ENCODE measurements around the gene NRCAM. TPM values are rescaled to one million over a fixed set of nuclear protein-coding genes. Genes with fewer than 3 reads are reported as not detected.

Gene NRCAM
- total RNA-seq, 5 donors from 2014 or later (not counting 1 experiment from before 2014, with no cell fraction given): 3.1 to 10.7 (median 5.0) TPM

- Mint-ChIP-seq H3K36me3 (no peaks in the 10 kb centered on the region), H3K27me3 (peaks cover 0 to 2% of the 10 kb centered on the region in 2 donors), H3K4me3 (no peak overlapping the region), H3K4me1 (no peaks in the 10 kb centered on the region), H3K9me3 (no peaks in the 10 kb centered on the region), H3K27ac (no peak overlapping the region)
- ChIA-PET POLR2A (no interaction called here), CTCF (no interaction called here)
- no peaks in the 10 kb centered on the region for H3K27me3 ChIP-seq (replicated peaks in 1 of 2; ENCODE audit: control insufficient read depth in 2 of 2, extremely low read depth in 1 of 2, insufficient read depth in 2 of 2, low read length in 1 of 2)
- no peaks in the 10 kb centered on the region for H3K36me3 ChIP-seq (ENCODE audit: control insufficient read depth in 2 of 2, extremely low read depth in 1 of 2, insufficient read depth in 1 of 2, low read length in 1 of 2)
- ATAC-seq (replicated peaks in 1 of 4) (no peak), DNase-seq (no peak)
- no peaks in the 10 kb centered on the region for H3K4me1 ChIP-seq (ENCODE audit: control insufficient read depth in 1 of 2, extremely low read depth in 1 of 2, insufficient read depth in 2 of 2, low read length in 2 of 2)
- H3K27ac ChIP-seq (ENCODE audit: low read length): no peak overlapping the region
- no peaks in the 10 kb centered on the region for H3K9me3 ChIP-seq
- WGBS (ENCODE audit: insufficient coverage): 86% methylated on average over 1 of the region's 3 CpGs
- no peak overlapping the region for H3K4me3 ChIP-seq (ENCODE audit: control insufficient read depth in 1 of 2, extremely low read depth in 1 of 2, low read length in 1 of 2)
Observed at GRCh38 chr7:108124820-108125219, 331.4 kb downstream of the NRCAM start.

- no peaks in the 10 kb centered on the region for H3K9me3 ChIP-seq
- Mint-ChIP-seq H3K27ac (no peak overlapping the region), H3K4me1 (no peaks in the 10 kb centered on the region), H3K36me3 (no peaks in the 10 kb centered on the region), H3K27me3 (no peaks in the 10 kb centered on the region), H3K9me3 (no peaks in the 10 kb centered on the region), H3K4me3 (no peak overlapping the region)
- CTCF ChIA-PET: interaction anchor here in 1 of 2 donors (0.5 kb wide), 1 partner anchor 23 kb away, joined by 3 read pairs; no protein-coding TSS in a partner anchor
- POLR2A ChIA-PET: no interaction called here
- ATAC-seq (replicated peaks in 1 of 4) (no peak), DNase-seq (no peak)
- no peaks in the 10 kb centered on the region for H3K36me3 ChIP-seq (ENCODE audit: control insufficient read depth in 2 of 2, extremely low read depth in 1 of 2, insufficient read depth in 1 of 2, low read length in 1 of 2)
- H3K27ac ChIP-seq (ENCODE audit: low read length): no peak overlapping the region
- H3K4me3 ChIP-seq (ENCODE audit: control insufficient read depth in 1 of 2, extremely low read depth in 1 of 2, low read length in 1 of 2): no peak overlapping the region
- no peaks in the 10 kb centered on the region for H3K27me3 ChIP-seq (replicated peaks in 1 of 2; ENCODE audit: control insufficient read depth in 2 of 2, extremely low read depth in 1 of 2, insufficient read depth in 2 of 2, low read length in 1 of 2)
- H3K4me1 ChIP-seq (ENCODE audit: control insufficient read depth in 1 of 2, extremely low read depth in 1 of 2, insufficient read depth in 2 of 2, low read length in 2 of 2): no peaks in the 10 kb centered on the region
Observed at GRCh38 chr7:108122181-108122580, 334.1 kb downstream of the NRCAM start.

GRCh38 chr7:108120933-108121332 lies 335.3 kb downstream of the NRCAM start:
- Histone ChIP-seq H3K36me3 (ENCODE audit: control insufficient read depth in 2 of 2, extremely low read depth in 1 of 2, insufficient read depth in 1 of 2, low read length in 1 of 2) (no peaks in the 10 kb centered on the region), H3K4me1 (ENCODE audit: control insufficient read depth in 1 of 2, extremely low read depth in 1 of 2, insufficient read depth in 2 of 2, low read length in 2 of 2) (no peaks in the 10 kb centered on the region), H3K27me3 (replicated peaks in 1 of 2; ENCODE audit: control insufficient read depth in 2 of 2, extremely low read depth in 1 of 2, insufficient read depth in 2 of 2, low read length in 1 of 2) (peaks cover 0 to 2% of the 10 kb centered on the region in 2 experiments), H3K27ac (ENCODE audit: low read length) (no peak overlapping the region), H3K4me3 (ENCODE audit: control insufficient read depth in 1 of 2, extremely low read depth in 1 of 2, low read length in 1 of 2) (no peak overlapping the region), H3K9me3 (no peaks in the 10 kb centered on the region)
- WGBS (ENCODE audit: insufficient coverage): no CpG with 5 or more reads among the region's 3 CpGs
- H3K4me3 Mint-ChIP-seq: no peak overlapping the region
- DNase-seq (no peak), ATAC-seq (replicated peaks in 1 of 4) (no peak)
- ChIA-PET POLR2A (no interaction called here), CTCF (interaction anchor here in 1 of 2 donors (0.7 kb wide), 1 partner anchor 319 kb away, joined by 4 read pairs; no protein-coding TSS in a partner anchor)
- H3K36me3 Mint-ChIP-seq: no peaks in the 10 kb centered on the region
- H3K27me3 Mint-ChIP-seq: no peaks in the 10 kb centered on the region
- H3K9me3 Mint-ChIP-seq: no peaks in the 10 kb centered on the region
- H3K27ac Mint-ChIP-seq: no peak overlapping the region
- no peaks in the 10 kb centered on the region for H3K4me1 Mint-ChIP-seq

GRCh38 chr7:108120196-108120595 lies 336.0 kb downstream of the NRCAM start:
- Histone ChIP-seq H3K27ac (ENCODE audit: low read length) (no peak overlapping the region), H3K27me3 (replicated peaks in 1 of 2; ENCODE audit: control insufficient read depth in 2 of 2, extremely low read depth in 1 of 2, insufficient read depth in 2 of 2, low read length in 1 of 2) (peaks cover 0 to 4% of the 10 kb centered on the region in 2 experiments), H3K36me3 (ENCODE audit: control insufficient read depth in 2 of 2, extremely low read depth in 1 of 2, insufficient read depth in 1 of 2, low read length in 1 of 2) (no peaks in the 10 kb centered on the region), H3K9me3 (no peaks in the 10 kb centered on the region), H3K4me1 (ENCODE audit: control insufficient read depth in 1 of 2, extremely low read depth in 1 of 2, insufficient read depth in 2 of 2, low read length in 2 of 2) (no peaks in the 10 kb centered on the region), H3K4me3 (ENCODE audit: control insufficient read depth in 1 of 2, extremely low read depth in 1 of 2, low read length in 1 of 2) (no peak overlapping the region)
- Mint-ChIP-seq H3K27me3 (no peaks in the 10 kb centered on the region), H3K27ac (no peak overlapping the region), H3K9me3 (no peaks in the 10 kb centered on the region), H3K4me3 (no peak overlapping the region), H3K4me1 (no peaks in the 10 kb centered on the region), H3K36me3 (no peaks in the 10 kb centered on the region)
- ChIA-PET POLR2A (no interaction called here), CTCF (no interaction called here)
- no peak for DNase-seq
- no CpG with 5 or more reads among the region's 3 CpGs for WGBS (ENCODE audit: insufficient coverage)
- ATAC-seq (replicated peaks in 1 of 4): no peak

- no peaks in the 10 kb centered on the region for H3K4me1 Mint-ChIP-seq
Observed at GRCh38 chr7:108118959-108119358, 337.3 kb downstream of the NRCAM start.

GRCh38 chr7:108114117-108114841 lies 342.0 kb downstream of the NRCAM start:
- Histone ChIP-seq H3K4me3 (ENCODE audit: control insufficient read depth in 1 of 2, extremely low read depth in 1 of 2, low read length in 1 of 2) (no peak overlapping the region), H3K27ac (ENCODE audit: low read length) (no peak overlapping the region), H3K4me1 (ENCODE audit: control insufficient read depth in 1 of 2, extremely low read depth in 1 of 2, insufficient read depth in 2 of 2, low read length in 2 of 2) (no peaks in the 10 kb centered on the region), H3K27me3 (replicated peaks in 1 of 2; ENCODE audit: control insufficient read depth in 2 of 2, extremely low read depth in 1 of 2, insufficient read depth in 2 of 2, low read length in 1 of 2) (peaks cover 0 to 6% of the 10 kb centered on the region in 2 experiments), H3K9me3 (no peaks in the 10 kb centered on the region), H3K36me3 (ENCODE audit: control insufficient read depth in 2 of 2, extremely low read depth in 1 of 2, insufficient read depth in 1 of 2, low read length in 1 of 2) (no peaks in the 10 kb centered on the region)
- Mint-ChIP-seq H3K27me3 (no peaks in the 10 kb centered on the region), H3K4me3 (no peak overlapping the region), H3K27ac (no peak overlapping the region), H3K4me1 (no peaks in the 10 kb centered on the region), H3K36me3 (no peaks in the 10 kb centered on the region), H3K9me3 (no peaks in the 10 kb centered on the region)
- ChIA-PET POLR2A (no interaction called here), CTCF (interaction anchor here in 1 of 2 donors (1.6 kb wide), 1 partner anchor 32 kb away, joined by 6 read pairs; no protein-coding TSS in a partner anchor)
- WGBS (ENCODE audit: insufficient coverage): 88% methylated on average over 2 of the region's 6 CpGs
- peak in 2 of 35 experiments; percentile 4 to 21 for DNase-seq
- ATAC-seq (replicated peaks in 1 of 4): no peak

More at GRCh38 chr7:108118959-108119358, 337.3 kb downstream of the NRCAM start:
- DNase-seq (no peak), ATAC-seq (replicated peaks in 1 of 4) (no peak)
- POLR2A ChIA-PET: interaction anchor here in 1 of 2 donors (0.6 kb wide), 1 partner anchor 1766 kb away, joined by 3 read pairs; no protein-coding TSS in a partner anchor
- Histone ChIP-seq H3K4me3 (ENCODE audit: control insufficient read depth in 1 of 2, extremely low read depth in 1 of 2, low read length in 1 of 2) (no peak overlapping the region), H3K27ac (ENCODE audit: low read length) (no peak overlapping the region), H3K27me3 (replicated peaks in 1 of 2; ENCODE audit: control insufficient read depth in 2 of 2, extremely low read depth in 1 of 2, insufficient read depth in 2 of 2, low read length in 1 of 2) (peaks cover 0 to 4% of the 10 kb centered on the region in 2 experiments), H3K4me1 (ENCODE audit: control insufficient read depth in 1 of 2, extremely low read depth in 1 of 2, insufficient read depth in 2 of 2, low read length in 2 of 2) (no peaks in the 10 kb centered on the region), H3K9me3 (no peaks in the 10 kb centered on the region), H3K36me3 (ENCODE audit: control insufficient read depth in 2 of 2, extremely low read depth in 1 of 2, insufficient read depth in 1 of 2, low read length in 1 of 2) (no peaks in the 10 kb centered on the region)
- Mint-ChIP-seq H3K27ac (no peak overlapping the region), H3K36me3 (no peaks in the 10 kb centered on the region), H3K9me3 (no peaks in the 10 kb centered on the region), H3K27me3 (no peaks in the 10 kb centered on the region), H3K4me3 (no peak overlapping the region)
- no CpG with 5 or more reads among the region's 2 CpGs for WGBS (ENCODE audit: insufficient coverage)
- CTCF ChIA-PET: interaction anchor here in 1 of 2 donors (1.8 kb wide), 1 partner anchor 27 kb away, joined by 6 read pairs; no protein-coding TSS in a partner anchor

All from T-cell (primary cell).